Trophoblast cell (in vitro differentiated cells and primary cell): ENCODE results near the gene DEAF1.

ENCODE experiments used
- DNase-seq, 2 donors: peaks; one replicate each; pipeline ENCODE4 v3.0.0-alpha.2; 2016
- H2AFZ ChIP-seq: 2 replicates; pipeline ENCODE4 v1.6.1; 2013; ENCODE audit warnings: low read length, moderate library complexity, mild to moderate bottlenecking; ENCODE audit not compliant: insufficient read depth, poor library complexity
- H2AK5ac ChIP-seq: 2 replicates; pipeline ENCODE4 v1.6.1; 2013; ENCODE audit warnings: mild to moderate bottlenecking, low read length
- H2BK120ac ChIP-seq: 2 replicates; pipeline ENCODE4 v1.6.1; 2013; ENCODE audit warnings: low read length, mild to moderate bottlenecking, moderate library complexity; ENCODE audit not compliant: insufficient read depth, poor library complexity
- H2BK12ac ChIP-seq: 2 replicates; pipeline ENCODE4 v1.6.1; 2013; ENCODE audit warnings: mild to moderate bottlenecking, low read length, moderate library complexity
- H2BK5ac ChIP-seq: 2 replicates; pipeline ENCODE4 v1.6.1; 2013; ENCODE audit warnings: low read length, low read depth, moderate library complexity, mild to moderate bottlenecking; ENCODE audit not compliant: poor library complexity
- H3K14ac ChIP-seq: 2 replicates; pipeline ENCODE4 v1.6.1; 2013; ENCODE audit warnings: mild to moderate bottlenecking, low read length
- H3K18ac ChIP-seq: 2 replicates; pipeline ENCODE4 v1.6.1; 2013; ENCODE audit warnings: mild to moderate bottlenecking, low read length
- H3K23ac ChIP-seq: 2 replicates; pipeline ENCODE4 v1.6.1; 2013; ENCODE audit warnings: low read length
- H3K27ac ChIP-seq: 2 replicates; pipeline ENCODE4 v1.5.1; 2013; ENCODE audit warnings: low read depth, mild to moderate bottlenecking, inconsistent platforms, low read length, moderate library complexity
- H3K27me3 ChIP-seq: 2 replicates; pipeline ENCODE4 v1.6.1; 2013; ENCODE audit warnings: inconsistent platforms, mild to moderate bottlenecking, low read length, moderate library complexity; ENCODE audit not compliant: insufficient read depth
- H3K36me3 ChIP-seq, 2 experiments: 1 replicate in 1 of 2; 2 replicates in 1 of 2; pipeline ENCODE4 v1.6.1; 2013; ENCODE audit warnings: low read length in 2 of 2, mild to moderate bottlenecking in 2 of 2, moderate library complexity in 1 of 2; ENCODE audit not compliant: insufficient read depth in 2 of 2, control insufficient read depth in 1 of 2
- H3K4ac ChIP-seq: 2 replicates; pipeline ENCODE4 v1.6.1; 2013; ENCODE audit warnings: low read depth, mild to moderate bottlenecking, low read length, moderate library complexity
- H3K4me1 ChIP-seq, 2 experiments: 1 replicate in 1 of 2; 2 replicates in 1 of 2; pipeline ENCODE4 v1.6.1; 2013; ENCODE audit warnings: low read length in 2 of 2, mild to moderate bottlenecking in 2 of 2, moderate library complexity in 1 of 2; ENCODE audit not compliant: insufficient read depth in 2 of 2, control insufficient read depth in 1 of 2
- H3K4me2 ChIP-seq: 2 replicates; pipeline ENCODE4 v1.6.1; 2013; ENCODE audit warnings: inconsistent platforms, mild to moderate bottlenecking, low read length, moderate library complexity
- H3K4me3 ChIP-seq: 2 replicates; pipeline ENCODE4 v1.5.1; 2013; ENCODE audit warnings: mild to moderate bottlenecking, low read depth, low read length, inconsistent platforms
- H3K79me1 ChIP-seq: one replicate; pipeline ENCODE4 v1.6.1; 2013; ENCODE audit warnings: low read length
- H3K79me2 ChIP-seq: 2 replicates; pipeline ENCODE4 v1.6.1; 2013; ENCODE audit warnings: low read length, mild to moderate bottlenecking; ENCODE audit not compliant: control insufficient read depth, insufficient read depth, poor library complexity
- H3K9ac ChIP-seq: 2 replicates; pipeline ENCODE4 v1.6.1; 2013; ENCODE audit warnings: mild to moderate bottlenecking, low read length
- H3K9me3 ChIP-seq: 2 replicates; pipeline ENCODE4 v1.6.1; 2013; ENCODE audit warnings: low read depth, mild to moderate bottlenecking, control low read depth, inconsistent platforms, low read length; ENCODE audit not compliant: insufficient read depth
- H4K12ac ChIP-seq: 2 replicates; pipeline ENCODE4 v1.6.1; 2013; ENCODE audit warnings: low read depth, mild to moderate bottlenecking, low read length, moderate library complexity
- H4K8ac ChIP-seq: 2 replicates; pipeline ENCODE4 v1.6.1; 2013; ENCODE audit warnings: low read depth, mild to moderate bottlenecking, low read length, moderate library complexity
- H4K91ac ChIP-seq: one replicate; pipeline ENCODE4 v1.6.1; 2013; ENCODE audit warnings: low read depth, mild to moderate bottlenecking, low read length, moderate library complexity
- WGBS: extraction: QIAGEN DNeasy Blood & Tissue Kit; methylation state at CpG from one replicate; pipeline ENCODE4 v1.1.7; 2013; ENCODE audit warnings: missing lambda C conversion rate; ENCODE audit not compliant: insufficient read length, insufficient coverage; ENCODE audit errors: extremely low coverage; 5-methylcytosine and 5-hydroxymethylcytosine counted together

Gene DEAF1

GRCh38 chr11:597166-597725 lies 97.8 kb downstream of the DEAF1 start:
- H3K27ac ChIP-seq, result no peak overlapping the region
- no peaks in the 10 kb centered on the region for H3K4me1 ChIP-seq
- no peak overlapping the region for H3K4me2 ChIP-seq
- no peak overlapping the region for H4K8ac ChIP-seq
- H2AK5ac ChIP-seq, result no peak overlapping the region
- H3K4ac ChIP-seq, result no peak overlapping the region
- H2BK5ac ChIP-seq, result no peak overlapping the region
- no peak overlapping the region for H2BK120ac ChIP-seq
- no peak overlapping the region for H4K91ac ChIP-seq
- H3K79me2 ChIP-seq, result no peaks in the 10 kb centered on the region
- H3K14ac ChIP-seq, result no peak overlapping the region
- no peak overlapping the region for H3K4me3 ChIP-seq
- H3K9ac ChIP-seq, result no peak overlapping the region
- no CpG with 5 or more reads among the region's 29 CpGs for WGBS
- H3K23ac ChIP-seq, result no peak overlapping the region
- H2AFZ ChIP-seq, result no peak overlapping the region
- H4K12ac ChIP-seq, result peak overlapping the region; percentile 4
- no peaks in the 10 kb centered on the region for H3K79me1 ChIP-seq
- no peaks in the 10 kb centered on the region for H3K27me3 ChIP-seq
- peaks cover 85 to 87% of the 10 kb centered on the region in 2 experiments for H3K36me3 ChIP-seq
- peaks cover 2% of the 10 kb centered on the region for H3K9me3 ChIP-seq
- H2BK12ac ChIP-seq, result no peak overlapping the region
- H3K18ac ChIP-seq, result no peak overlapping the region
- DNase-seq, result no peak

GRCh38 chr11:596374-596773 lies 98.6 kb downstream of the DEAF1 start:
- Histone ChIP-seq H3K23ac (no peak overlapping the region), H2AK5ac (no peak overlapping the region), H3K4ac (no peak overlapping the region), H2BK120ac (no peak overlapping the region), H3K9me3 (peaks cover 2% of the 10 kb centered on the region), H3K4me2 (no peak overlapping the region), H2BK5ac (no peak overlapping the region), H3K36me3 (peaks cover 82 to 85% of the 10 kb centered on the region in 2 experiments), H4K12ac (no peak overlapping the region), H4K8ac (no peak overlapping the region), H3K27me3 (no peaks in the 10 kb centered on the region), H3K4me3 (no peak overlapping the region), H3K14ac (no peak overlapping the region), H3K9ac (no peak overlapping the region), H3K4me1 (no peaks in the 10 kb centered on the region), H3K79me1 (no peaks in the 10 kb centered on the region), H2AFZ (no peak overlapping the region), H2BK12ac (no peak overlapping the region), H3K18ac (no peak overlapping the region), H3K79me2 (no peaks in the 10 kb centered on the region), H4K91ac (no peak overlapping the region), H3K27ac (no peak overlapping the region)
- WGBS, result no CpG with 5 or more reads among the region's 10 CpGs
- no peak for DNase-seq

DNA sequence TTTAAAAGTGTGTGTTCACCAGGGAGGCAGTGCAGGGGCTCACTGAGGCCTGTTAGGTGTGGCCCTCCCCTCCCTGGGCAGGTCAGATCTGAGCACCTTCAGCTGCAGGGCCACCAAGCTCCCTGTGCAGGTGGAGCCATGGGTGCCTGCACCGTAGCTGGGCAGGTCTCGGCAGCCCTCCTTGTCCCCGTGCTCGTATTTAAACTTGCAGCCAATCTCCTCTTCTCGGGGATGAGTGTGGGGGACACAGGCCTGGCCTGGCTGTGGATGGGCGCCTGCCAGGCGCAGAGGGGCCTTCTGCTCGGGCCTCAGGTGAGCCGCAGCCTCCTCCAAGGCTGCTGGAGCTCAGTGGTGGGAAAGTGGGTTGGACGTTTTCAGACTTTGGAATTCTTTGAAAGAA lies 99.6 kb downstream of the DEAF1 start:
- Histone ChIP-seq H3K23ac (no peak overlapping the region), H3K4me3 (no peak overlapping the region)

More for the DNA sequence above, 99.6 kb downstream of the DEAF1 start:
- H3K9me3 ChIP-seq, result peaks cover 2% of the 10 kb centered on the region
- whole genome bisulfite sequencing, result no CpG with 5 or more reads among the region's 10 CpGs
- H3K79me1 ChIP-seq, result no peaks in the 10 kb centered on the region
- no peak overlapping the region for H2BK120ac ChIP-seq
- H3K27me3 ChIP-seq, result no peaks in the 10 kb centered on the region
- no peak overlapping the region for H2AK5ac ChIP-seq
- H3K4me1 ChIP-seq, result no peaks in the 10 kb centered on the region
- no peak for DNase-seq
- H2BK12ac ChIP-seq, result no peak overlapping the region
- H4K91ac ChIP-seq, result no peak overlapping the region
- no peaks in the 10 kb centered on the region for H3K79me2 ChIP-seq
- H3K9ac ChIP-seq, result no peak overlapping the region
- H3K18ac ChIP-seq, result no peak overlapping the region
- H3K4ac ChIP-seq, result no peak overlapping the region
- H2BK5ac ChIP-seq, result no peak overlapping the region
- no peak overlapping the region for H3K27ac ChIP-seq
- H4K12ac ChIP-seq, result no peak overlapping the region
- H4K8ac ChIP-seq, result no peak overlapping the region
- H3K4me2 ChIP-seq, result no peak overlapping the region
- peaks cover 84 to 85% of the 10 kb centered on the region in 2 experiments for H3K36me3 ChIP-seq
- H2AFZ ChIP-seq, result no peak overlapping the region
- no peak overlapping the region for H3K14ac ChIP-seq
